NCI-H748 (cell line): Measurements from ENCODE around the gene DHX29.
A peak's percentile ranks its signal among the peaks of the same experiment; 100 is the strongest.

Experiments
- DNase-seq: peaks from one replicate; lab custom pipeline; 2025; ENCODE audit not compliant: unreplicated experiment; lab: John Stamatoyannopoulos, UW

Gene DHX29, protein sequence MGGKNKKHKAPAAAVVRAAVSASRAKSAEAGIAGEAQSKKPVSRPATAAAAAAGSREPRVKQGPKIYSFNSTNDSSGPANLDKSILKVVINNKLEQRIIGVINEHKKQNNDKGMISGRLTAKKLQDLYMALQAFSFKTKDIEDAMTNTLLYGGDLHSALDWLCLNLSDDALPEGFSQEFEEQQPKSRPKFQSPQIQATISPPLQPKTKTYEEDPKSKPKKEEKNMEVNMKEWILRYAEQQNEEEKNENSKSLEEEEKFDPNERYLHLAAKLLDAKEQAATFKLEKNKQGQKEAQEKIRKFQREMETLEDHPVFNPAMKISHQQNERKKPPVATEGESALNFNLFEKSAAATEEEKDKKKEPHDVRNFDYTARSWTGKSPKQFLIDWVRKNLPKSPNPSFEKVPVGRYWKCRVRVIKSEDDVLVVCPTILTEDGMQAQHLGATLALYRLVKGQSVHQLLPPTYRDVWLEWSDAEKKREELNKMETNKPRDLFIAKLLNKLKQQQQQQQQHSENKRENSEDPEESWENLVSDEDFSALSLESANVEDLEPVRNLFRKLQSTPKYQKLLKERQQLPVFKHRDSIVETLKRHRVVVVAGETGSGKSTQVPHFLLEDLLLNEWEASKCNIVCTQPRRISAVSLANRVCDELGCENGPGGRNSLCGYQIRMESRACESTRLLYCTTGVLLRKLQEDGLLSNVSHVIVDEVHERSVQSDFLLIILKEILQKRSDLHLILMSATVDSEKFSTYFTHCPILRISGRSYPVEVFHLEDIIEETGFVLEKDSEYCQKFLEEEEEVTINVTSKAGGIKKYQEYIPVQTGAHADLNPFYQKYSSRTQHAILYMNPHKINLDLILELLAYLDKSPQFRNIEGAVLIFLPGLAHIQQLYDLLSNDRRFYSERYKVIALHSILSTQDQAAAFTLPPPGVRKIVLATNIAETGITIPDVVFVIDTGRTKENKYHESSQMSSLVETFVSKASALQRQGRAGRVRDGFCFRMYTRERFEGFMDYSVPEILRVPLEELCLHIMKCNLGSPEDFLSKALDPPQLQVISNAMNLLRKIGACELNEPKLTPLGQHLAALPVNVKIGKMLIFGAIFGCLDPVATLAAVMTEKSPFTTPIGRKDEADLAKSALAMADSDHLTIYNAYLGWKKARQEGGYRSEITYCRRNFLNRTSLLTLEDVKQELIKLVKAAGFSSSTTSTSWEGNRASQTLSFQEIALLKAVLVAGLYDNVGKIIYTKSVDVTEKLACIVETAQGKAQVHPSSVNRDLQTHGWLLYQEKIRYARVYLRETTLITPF (N-terminal part only)

DNA sequence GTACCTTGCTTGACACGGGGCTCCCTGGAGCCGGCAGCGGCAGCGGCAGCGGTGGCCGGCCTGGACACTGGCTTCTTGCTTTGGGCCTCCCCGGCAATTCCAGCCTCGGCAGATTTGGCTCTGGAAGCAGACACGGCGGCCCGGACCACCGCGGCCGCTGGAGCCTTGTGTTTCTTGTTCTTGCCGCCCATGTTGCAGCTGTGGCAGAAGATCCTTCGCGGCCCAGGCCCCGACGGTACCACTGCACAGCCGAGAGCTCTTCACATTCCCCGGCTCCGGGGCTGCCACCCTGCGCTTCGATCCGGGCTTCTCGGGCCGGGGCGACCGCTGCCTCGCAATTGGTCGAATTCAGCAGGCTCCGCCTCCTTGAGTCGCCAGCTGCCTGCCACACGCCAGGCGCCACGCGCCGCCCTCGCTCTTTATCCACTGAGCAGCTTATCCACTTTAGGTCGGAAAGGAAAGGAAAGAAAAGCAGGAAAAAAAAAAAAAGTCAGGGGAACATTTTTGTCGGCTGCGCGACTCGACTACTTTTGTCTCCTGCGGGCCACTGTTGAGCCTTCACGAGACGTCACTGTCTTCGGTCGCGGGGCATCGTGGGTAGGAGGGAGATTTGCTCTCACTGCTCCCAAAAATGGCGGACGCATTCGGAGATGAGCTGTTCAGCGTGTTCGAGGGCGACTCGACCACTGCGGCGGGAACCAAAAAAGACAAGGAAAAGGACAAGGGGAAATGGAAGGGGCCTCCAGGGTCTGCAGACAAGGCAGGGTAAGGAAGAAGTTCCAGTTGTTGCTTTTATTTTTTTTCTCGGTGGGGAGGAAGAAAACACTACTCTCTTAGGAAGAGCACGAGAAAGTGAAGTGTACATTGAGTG, at the start of gene DHX29, which contains the start of gene MTREX:
Gene DHX29 (minus strand): TSS at position 312 of the 871 bp plus-strand sequence. CDS start 121 bp downstream, at position 191.
Gene MTREX (plus strand): TSS at position 607 of the 871 bp plus-strand sequence. CDS start 25 bp downstream, at position 632.
- DNase-seq = peak; percentile 95

DNA sequence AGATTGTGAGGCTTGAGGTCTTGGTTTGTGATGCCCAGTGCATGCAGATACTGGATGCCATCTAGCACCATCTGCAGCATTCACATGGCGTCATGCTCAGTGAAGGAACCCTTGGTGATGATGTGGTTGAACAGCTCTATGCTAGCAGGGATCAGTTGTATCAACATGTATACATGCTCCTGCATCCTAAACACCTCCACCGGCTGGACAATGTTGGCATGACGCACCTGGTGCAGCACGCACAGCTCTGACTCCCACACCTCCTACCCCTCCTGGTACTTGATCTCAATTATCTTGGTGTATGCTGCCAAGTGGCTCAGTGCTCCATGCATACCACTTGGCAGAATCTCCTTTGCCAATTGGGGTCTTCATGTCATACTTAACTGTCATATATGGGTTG, 49.4 kb upstream of the DHX29 start:
- DNase-seq = no peak

DNA sequence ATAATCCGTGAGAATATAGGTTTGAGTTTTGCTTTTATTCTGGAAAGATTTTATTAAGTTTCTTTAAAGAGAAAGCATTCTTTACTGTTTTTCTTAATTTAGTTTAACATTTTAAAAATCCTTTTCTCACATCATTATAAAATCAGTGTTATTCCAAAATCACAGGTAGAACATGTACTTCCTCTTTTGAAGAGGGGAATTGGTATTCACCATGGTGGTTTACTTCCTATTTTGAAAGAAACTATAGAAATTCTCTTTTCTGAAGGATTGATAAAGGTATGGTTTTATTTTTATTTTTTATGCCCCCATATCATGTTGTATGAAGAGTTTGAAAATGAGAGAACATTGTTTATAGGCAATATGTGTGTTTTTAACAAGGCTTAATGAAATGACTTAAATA, 43.3 kb upstream of the DHX29 start:
- no peak for DNase-seq

DNA sequence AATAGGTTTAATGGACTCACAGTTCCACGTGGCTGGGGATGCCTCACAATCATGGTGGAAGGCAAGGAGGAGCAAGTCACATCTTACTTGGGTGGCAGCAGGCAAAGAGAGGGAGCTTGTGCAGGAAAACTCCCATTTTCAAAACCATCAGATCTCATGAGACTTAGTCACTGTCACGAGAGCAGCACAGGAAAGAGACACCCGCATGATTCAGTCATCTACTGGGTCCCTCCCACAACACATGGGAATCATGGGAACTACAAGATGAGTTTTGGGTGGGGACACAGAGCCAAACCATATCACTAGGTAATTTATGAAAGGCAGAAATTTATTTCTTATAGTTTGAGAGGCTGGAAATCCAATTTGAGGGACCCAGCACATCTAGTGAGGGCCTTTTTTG, 40.3 kb upstream of the DHX29 start:
- DNase-seq = no peak

DNA sequence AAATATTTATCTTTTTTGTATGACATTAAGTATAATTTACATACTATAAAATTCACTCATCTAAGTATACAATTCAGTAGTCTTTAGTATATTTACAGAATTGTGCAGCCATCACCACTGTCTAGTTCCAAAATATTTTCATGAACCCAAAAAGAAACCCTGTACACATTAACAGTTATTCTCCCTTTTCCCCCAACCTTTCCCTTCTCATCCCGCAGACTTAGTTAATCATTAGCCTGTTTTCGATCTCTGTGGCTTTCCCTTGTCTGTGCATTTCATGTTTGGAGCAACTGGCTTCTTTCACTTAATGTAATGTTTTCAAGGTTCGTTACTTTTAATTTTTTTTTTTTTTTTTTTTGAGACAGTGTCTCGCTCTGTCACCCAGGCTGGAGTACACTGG, 37.8 kb upstream of the DHX29 start:
- DNase-seq = no peak

DNA sequence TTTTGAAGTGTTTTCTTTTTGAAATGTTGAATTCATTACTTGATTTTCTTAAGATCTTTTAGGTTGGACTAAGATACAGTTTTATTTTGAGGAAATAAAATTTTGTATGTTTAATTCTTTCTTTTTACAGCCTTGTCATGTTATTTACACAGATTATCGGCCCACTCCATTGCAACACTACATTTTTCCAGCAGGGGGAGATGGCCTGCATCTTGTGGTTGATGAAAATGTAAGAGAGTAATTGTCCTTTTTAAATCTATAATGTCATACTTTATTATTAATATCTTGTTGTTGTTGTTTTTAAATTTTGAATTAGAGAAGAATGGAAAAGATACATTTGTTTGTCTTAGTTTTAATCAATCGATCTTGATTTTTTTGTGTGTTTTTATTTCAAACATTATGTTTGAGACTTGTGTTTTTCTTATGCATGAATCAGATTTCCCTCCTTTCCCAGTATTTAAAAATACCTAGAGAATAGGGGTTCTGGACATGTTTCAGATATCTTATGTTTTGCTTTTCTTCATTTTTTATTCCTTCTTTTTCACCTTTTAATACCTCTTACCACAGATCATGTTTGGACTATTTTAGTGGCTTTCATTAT, 37.0 kb upstream of the DHX29 start:
- peak; percentile 31 for DNase-seq

DNA sequence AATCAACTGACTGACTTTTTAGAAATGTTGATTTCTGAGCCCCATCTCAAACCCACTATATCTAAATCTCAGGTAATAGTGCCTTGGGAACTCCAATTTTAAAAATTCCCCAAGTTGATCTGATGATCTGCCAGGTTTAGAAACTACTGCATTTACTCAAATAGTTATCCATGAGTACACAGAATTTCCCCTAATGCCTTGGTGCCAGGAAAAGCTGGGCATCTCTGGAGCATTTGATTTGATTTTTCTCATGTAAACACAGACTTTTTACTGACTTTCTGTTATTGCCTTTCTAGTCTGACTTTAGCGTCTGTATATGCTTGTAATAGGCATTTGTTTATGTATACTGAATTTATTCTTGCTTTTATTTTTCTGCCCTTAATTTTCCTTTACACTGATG, 36.1 kb upstream of the DHX29 start:
- DNase-seq = no peak

DNA sequence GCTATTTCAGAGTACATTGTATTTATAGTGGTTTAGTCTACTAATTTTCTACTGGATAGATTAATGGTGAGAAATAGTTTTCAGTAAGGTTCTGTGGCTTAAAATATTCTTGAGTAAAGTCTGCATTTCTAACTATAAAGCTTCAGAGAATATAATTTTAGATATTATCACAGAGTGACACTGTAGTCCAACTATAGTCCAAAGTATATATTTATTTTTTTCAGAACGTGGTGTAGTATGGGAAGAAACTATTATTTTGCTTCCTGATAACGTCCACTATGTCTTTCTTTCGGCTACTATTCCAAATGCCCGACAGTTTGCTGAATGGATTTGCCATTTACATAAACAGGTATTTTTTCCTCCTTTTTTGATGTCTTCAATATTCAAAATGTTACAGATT, 35.6 kb upstream of the DHX29 start:
- no peak for DNase-seq

DNA sequence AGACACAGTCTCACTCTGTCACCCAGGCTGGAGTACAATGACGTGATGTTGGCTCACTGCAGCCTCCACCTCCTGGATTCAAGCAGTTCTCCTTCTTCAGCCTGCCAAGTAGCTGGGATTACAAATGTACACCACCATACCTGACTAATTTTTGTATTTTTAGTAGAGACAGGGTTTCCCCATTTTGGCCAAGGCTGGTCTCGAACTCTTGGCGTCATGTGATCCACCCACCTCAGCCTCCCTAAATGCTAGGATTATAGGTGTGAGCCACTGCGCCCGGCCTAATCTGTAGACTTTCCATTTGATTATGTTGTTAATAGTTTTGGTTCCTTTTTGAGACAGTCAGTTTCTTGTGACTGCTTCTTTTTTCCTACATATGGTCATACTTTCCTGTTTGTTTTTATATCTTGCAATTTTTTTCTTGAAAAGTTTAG, 31.3 kb upstream of the DHX29 start:
- no peak for DNase-seq

DNA sequence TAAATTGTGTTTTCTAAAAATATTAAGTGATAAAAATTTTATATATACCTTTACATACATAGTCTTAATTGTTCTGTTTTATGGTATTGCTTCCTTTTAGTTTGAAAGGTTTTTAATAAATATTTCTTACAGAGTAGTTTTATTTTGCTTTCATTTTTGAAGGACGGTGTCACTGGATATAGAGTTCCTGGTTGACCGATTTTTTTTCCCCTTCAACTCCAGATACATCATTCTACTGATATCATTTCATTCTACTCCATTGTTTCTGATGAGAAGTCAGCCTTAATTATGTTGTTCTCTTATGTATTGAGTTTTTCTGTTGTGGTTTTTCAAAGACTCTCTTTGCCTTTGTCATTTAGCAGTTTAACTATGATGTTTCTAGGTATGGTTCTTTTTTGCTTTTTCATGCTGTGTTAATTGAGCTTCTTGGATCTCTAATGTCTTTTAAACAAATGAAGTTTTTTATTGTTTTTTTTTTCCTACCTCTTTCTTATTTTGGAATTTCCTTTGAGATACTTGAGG, 30.7 kb upstream of the DHX29 start:
- DNase-seq = no peak

DNA sequence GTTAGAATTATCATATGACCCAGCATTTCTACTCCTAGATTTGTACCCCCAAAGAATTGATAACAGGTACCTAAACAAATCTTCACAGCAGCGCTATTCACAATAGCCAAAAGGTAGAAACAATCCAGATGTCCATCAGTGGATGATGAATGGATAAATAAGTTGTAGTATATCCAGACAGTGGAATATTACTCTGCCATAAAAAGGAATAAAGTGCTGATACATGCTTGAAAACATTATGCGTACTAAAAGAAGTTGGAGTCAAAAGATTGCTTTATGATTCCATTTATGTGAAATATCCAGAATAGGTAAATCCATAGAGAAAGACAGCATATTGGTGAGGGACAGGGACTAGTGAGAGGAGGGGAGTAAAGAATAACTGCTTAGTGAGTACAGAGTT, 26.3 kb upstream of the DHX29 start:
- DNase-seq = no peak

DNA sequence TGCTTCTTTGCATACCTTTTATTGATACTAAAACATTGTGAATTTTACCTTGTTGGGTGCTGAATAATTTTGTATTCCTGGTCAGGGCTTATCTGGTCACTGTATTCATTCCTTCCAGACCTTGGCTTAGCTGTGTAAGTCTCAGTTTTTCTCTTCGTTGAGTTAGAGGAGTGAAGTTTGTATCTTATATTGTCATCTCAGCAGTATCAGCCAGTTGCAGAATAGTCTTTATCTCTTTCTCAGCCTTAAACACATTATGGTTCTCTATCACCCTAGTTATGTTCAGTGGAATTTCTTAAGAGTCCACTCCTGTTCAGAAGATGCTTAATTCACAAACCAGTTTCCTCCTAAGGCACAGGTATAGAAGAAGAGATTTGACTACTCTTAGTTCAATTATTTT, 25.5 kb upstream of the DHX29 start:
- no peak for DNase-seq

DNA sequence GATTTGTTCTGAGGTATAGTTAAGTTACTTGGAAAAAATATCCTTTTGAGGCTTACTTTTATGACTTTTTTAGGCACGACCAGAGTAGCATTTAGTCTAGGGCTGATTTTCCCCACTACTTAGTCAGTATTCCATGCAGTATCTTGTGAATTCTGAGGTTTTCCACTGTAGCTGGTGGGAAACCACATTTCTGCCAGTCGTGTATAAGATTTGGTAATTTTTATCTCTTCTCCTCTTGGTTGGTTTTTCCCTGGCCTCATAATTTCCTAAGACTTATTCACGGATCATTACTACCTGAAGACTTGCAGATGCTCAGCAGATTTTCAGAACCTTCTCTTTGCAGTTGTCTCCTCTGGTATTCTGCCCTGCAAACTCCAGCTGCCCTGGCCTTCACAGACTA, 23.8 kb upstream of the DHX29 start:
- no peak for DNase-seq

DNA sequence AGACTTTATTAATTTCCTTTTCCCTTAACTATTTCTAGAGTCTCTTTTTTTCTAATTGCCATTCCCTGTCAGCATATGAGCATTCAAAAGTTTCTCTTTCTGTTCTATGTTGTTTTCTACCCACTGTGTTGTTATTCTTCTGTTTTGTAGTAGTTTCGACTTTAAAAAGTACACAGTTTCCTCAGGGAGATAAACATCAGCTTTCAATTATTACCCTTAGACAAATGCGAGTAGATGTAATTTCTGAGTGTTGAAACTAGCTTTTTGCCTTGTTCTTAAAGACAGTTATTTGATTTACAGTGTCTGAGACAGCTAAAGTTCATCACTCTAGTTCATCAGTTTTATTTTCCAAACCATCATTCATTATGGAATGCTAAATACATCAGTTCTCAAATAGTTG, 19.8 kb upstream of the DHX29 start:
- no peak for DNase-seq

DNA sequence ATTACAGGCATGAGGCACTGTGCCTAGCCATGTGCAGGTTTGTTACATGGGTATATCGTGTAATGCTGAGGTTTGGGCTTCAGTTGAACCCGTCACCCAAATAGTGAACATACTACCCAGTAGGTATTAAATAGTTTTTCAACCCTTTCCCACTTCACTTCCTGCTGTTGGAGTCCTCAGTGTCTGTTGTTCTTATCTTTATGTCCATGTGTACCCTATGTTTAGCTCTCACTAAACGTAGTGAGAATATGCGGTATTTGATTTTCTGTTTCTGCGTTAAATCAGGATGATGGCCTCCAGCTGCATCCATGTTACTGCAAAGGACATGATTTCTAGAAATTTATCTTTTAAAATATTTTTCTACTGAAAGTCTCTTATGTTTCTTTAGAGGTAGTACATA, 18.1 kb upstream of the DHX29 start:
- no peak for DNase-seq

DNA sequence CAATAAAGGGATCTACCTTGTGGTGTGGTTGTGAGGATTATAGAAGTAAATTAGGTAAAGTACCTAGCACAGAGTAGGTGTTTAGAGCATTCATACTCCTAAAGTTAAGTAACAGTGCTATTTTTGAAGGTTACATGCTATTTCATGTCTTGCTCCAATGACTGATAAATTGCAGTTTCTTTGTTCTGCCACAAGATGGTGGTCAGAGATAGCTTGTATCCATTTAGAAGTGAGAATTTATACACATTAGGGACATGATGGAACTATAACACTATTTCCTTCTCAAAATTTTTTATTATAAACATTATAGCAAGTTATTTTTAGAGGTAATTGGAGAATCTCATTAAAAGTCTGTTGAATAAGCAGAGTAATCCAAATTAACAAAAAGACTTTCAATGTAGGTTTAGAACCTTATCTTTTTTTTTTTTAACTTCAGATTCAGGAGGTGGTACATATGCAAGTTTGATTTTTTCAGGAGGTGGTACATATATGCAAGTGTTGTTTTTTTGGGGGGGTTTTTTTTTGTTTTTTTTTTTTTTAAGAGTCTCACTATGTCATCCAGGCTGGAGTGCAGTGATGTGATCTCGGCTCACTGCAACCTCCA, 17.4 kb upstream of the DHX29 start:
- peak; percentile 46 for DNase-seq

DNA sequence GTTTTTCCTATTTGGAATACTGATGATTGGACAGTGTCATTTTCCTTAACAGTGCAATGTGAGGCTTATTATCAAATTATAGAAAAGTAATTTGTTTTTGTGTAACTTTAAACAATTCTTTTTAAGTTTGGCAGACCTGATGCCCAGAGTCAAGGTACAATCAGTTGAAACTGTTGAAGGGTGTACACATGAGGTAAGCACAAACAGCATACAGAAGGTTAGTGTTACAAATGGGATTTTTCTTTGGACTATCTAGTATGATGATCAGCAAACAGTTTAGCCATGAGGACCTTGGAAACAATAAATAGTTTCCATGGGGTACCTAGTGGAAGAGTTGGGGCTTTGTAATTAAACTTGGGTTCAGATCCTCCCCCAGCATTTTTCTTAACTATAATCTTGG, 16.5 kb upstream of the DHX29 start:
- DNase-seq = no peak

DNA sequence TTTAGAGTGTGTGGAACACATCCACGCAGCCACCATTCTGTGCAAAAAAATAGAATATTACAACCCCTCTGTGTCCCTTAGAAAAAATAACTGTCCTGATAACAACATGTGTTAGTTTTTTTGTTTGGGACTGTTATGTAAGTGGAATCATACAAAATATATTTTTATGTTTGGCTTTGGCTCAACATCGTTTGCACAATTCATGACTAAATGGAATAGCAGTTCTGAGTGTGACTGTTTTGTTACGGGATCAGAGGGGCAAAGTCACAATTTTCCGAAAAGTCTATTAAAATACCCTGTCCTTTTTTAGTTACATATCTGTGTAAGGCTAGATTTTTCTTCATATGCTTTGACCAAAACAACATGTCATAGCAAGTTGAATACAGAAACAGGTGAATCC, 13.1 kb upstream of the DHX29 start:
- DNase-seq = no peak

DNA sequence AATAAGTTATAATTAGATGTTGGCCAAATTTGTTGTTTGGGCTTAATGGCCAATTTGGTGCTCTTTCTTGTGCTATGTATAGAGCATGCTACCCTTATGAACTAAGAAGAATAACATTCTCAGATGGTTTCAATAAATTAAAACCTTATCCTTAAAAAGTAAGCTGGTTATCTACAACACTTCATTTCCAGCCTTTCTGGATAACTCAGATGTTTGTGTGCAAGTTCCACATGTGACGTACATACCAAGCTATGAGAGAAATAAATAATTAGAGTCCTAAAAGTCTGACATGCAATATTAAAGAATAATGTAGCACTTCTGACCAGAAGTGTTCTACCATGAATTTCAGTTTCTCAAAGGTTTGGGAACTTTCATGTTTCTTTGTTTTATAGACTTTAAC, 12.0 kb upstream of the DHX29 start:
- no peak for DNase-seq
